GM12872 (cell line): ENCODE results near the gene CHRNG.

Experiments
- TF ChIP-seq, protein P1 (sequence below): IDR thresholded peaks from 3 replicates; pipeline ENCODE4 v1.5.1; 2011; ENCODE audit warnings: low read depth, mild to moderate bottlenecking, low read length, moderate library complexity; ENCODE audit not compliant: insufficient read depth

CHRNG gene, protein sequence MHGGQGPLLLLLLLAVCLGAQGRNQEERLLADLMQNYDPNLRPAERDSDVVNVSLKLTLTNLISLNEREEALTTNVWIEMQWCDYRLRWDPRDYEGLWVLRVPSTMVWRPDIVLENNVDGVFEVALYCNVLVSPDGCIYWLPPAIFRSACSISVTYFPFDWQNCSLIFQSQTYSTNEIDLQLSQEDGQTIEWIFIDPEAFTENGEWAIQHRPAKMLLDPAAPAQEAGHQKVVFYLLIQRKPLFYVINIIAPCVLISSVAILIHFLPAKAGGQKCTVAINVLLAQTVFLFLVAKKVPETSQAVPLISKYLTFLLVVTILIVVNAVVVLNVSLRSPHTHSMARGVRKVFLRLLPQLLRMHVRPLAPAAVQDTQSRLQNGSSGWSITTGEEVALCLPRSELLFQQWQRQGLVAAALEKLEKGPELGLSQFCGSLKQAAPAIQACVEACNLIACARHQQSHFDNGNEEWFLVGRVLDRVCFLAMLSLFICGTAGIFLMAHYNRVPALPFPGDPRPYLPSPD

GRCh38 chr2:232539298-232540231 is at the start of gene CHRNG:
Gene CHRNG, plus strand, starts transcription at chr2:232539692. Its CDS starts 56 bp downstream, at chr2:232539748.
- TF ChIP-seq, protein P1, sequence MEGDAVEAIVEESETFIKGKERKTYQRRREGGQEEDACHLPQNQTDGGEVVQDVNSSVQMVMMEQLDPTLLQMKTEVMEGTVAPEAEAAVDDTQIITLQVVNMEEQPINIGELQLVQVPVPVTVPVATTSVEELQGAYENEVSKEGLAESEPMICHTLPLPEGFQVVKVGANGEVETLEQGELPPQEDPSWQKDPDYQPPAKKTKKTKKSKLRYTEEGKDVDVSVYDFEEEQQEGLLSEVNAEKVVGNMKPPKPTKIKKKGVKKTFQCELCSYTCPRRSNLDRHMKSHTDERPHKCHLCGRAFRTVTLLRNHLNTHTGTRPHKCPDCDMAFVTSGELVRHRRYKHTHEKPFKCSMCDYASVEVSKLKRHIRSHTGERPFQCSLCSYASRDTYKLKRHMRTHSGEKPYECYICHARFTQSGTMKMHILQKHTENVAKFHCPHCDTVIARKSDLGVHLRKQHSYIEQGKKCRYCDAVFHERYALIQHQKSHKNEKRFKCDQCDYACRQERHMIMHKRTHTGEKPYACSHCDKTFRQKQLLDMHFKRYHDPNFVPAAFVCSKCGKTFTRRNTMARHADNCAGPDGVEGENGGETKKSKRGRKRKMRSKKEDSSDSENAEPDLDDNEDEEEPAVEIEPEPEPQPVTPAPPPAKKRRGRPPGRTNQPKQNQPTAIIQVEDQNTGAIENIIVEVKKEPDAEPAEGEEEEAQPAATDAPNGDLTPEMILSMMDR, result no peak

GRCh38 chr2:232490221-232491138 is 49.0 kb upstream of the CHRNG start:
- TF ChIP-seq, protein P1, result no peak

DNA sequence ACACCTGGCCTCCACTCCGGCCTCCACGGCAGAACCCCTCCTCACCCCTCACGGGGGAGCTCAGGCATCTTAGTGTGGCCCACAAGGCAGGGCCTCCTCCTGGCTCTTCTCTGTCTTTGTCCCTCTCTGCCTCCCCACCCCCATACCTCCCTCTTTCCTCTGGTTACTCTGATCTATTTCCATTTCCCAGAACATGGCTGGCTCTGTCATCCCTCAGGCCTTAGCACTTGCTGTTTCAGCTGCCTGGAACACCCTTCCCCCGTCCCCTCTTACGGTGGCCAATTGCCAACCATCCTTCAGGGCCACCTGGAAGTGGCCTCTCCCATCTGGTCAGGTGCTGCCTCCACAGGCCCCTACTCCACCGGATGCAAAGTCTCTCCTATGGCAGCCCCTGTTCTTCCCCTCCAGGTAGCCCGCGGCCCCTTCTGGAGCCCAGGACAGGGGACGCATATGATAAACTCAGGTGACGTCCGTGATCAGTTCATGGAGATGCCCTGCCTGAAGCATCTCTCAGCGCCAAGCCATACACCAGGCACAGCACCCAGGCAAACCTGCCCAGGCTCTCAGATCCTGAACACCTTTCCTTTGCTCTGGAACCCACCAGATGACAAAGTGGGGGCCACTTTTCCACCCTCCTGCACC is 48.2 kb upstream of the CHRNG start:
- TF ChIP-seq, protein P1, result no peak

DNA sequence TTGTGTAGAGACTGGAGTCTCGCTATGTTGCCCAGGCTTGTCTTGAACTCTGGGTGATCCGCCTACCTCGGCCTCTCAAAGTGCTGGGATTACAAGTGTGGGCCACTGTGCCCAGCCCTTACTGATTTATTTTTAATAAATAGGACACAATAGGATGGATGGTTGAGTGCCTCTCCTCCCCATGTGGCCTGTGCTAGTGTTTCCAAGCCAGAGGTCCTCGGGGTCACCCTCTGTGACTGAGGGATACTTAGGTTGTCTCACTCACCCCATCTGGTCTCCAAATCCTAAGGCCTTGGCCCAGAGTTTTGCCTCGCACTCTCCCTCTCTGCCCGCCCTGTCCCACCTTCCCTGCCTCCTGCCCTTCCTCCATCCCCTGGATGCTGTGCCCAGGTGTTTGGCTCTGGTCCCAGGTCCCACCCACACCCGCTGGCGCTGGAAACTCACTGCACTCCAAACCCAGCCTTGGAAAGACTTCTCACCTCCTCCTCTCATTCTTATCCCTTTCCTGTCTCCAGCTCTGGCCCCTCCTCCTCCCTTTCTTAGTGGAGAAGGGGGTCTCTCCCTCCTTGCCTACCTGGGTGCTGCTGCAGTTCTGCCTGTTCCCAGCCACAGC is 47.1 kb upstream of the CHRNG start:
- TF ChIP-seq, protein P1, result no peak

DNA sequence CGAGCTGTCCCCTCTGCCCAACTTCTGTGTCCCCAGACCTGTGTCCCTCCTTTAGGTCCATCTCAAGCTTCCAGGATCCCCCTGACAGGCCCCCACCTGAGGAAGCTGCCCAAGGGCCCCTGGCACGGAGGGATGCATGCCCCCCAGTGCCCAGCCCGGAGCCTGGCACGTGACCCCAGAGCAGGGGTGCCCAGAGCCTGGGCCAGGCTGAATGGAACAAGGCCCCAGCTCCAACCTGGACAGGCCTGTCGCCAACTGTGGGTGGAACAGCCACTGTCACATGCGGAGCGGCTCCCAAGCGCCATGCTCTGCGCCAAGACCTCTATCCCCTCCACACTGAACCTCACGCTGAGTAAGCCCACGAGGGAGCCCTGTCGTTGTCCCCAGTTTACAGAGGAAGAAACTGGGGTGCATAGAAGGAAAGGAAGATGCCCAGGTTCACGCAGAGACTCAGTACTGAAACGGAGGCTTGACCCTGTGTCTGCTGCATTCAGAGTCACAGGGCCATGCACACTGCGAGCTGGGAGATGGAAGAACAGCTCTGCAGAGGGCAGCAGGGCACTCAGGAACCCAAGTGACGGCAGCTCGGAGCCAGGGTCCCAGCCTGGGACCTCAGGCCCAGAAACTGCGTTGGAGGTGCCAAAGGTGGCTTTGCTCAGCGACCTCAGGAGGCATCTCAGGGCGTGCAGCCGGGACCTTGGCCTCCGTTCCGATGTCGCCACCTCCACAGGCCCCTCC is 46.4 kb upstream of the CHRNG start:
- TF ChIP-seq, protein P1, result no peak
